ENCODE results near the gene MYOF.

DNA sequence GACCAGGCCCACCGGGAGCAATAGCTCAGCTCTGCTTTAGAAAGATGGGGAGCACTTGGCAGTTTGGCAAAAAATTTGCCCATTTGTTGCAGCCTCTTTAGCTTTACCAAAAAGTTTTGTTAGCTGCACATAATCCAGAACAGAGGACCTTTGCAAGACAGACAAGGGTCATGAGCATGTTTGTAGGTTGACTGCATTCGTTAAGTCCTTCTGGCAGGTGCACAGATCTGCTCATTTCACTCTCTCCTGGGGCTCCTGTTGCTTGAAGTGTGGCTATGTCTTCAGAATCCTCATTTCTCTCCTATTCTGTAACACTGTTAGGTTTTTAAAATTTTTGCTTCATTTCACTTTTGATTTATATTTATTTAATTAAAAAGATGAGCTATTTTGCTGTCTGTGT, 96.8 kb downstream of the MYOF start:
- TF ChIP-seq, protein P1, sequence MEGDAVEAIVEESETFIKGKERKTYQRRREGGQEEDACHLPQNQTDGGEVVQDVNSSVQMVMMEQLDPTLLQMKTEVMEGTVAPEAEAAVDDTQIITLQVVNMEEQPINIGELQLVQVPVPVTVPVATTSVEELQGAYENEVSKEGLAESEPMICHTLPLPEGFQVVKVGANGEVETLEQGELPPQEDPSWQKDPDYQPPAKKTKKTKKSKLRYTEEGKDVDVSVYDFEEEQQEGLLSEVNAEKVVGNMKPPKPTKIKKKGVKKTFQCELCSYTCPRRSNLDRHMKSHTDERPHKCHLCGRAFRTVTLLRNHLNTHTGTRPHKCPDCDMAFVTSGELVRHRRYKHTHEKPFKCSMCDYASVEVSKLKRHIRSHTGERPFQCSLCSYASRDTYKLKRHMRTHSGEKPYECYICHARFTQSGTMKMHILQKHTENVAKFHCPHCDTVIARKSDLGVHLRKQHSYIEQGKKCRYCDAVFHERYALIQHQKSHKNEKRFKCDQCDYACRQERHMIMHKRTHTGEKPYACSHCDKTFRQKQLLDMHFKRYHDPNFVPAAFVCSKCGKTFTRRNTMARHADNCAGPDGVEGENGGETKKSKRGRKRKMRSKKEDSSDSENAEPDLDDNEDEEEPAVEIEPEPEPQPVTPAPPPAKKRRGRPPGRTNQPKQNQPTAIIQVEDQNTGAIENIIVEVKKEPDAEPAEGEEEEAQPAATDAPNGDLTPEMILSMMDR (conservative IDR thresholded peaks at IDR 0.05 in 1 of 2, IDR thresholded peaks at IDR 0.05 in 1 of 2; ENCODE audit: extremely low read depth in 1 of 2, insufficient read depth in 1 of 2, low read depth in 1 of 2, low read length in 2 of 2), result no peak
- TF ChIP-seq EZH2 (IDR thresholded peaks at IDR 0.05; ENCODE audit: borderline replicate concordance, low read length), result no peak
